Medulla oblongata (tissue), 1 donor: ENCODE results near the gene GIGYF2.
"Not testable (repeated sequence)": the region's sequence is repeated elsewhere in the genome, so short reads cannot be mapped to it uniquely, and the experiment has no call there.

ENCODE experiments used
- DNase-seq: peaks from one replicate; pipeline ENCODE4 v3.0.0-alpha.2; 2015; ENCODE audit errors: extremely low spot score

Gene GIGYF2

DNA sequence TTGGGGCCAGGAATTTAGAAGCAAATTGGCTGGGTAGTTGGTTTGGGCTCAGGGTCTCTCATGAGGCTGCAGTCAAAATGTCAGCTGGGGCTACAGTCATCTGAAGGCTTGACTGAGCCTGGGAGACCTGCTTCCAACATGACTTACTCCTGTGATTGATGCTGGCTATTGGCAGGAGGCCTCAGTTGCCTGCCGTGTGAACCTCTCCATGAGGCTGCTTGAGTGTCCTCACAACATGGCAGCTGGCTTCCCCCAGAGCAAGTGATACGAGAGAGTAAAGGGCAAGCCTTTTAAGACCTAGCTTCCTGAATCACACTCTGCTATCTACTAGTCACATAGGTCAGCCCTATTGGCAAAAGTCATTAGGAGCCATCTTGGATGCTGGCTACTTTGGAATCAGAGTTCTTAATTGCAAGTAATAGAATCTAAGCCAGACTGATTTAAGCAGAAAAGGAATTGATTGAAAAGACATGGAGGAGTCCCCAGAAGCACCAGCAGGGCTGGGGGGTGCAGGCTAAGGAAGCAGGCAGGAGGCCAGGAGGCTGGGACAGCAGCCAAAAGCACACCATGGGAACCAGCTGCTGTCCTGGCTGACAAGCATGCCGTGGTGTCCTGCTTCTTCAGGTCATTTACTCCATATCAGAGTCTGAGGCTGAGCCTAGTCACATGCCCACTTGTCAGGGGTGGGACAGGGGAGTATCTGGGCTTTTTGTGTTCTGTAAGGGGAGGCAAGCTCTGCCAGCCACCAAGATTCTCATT, 7.8 kb upstream of the GIGYF2 start:
- peak; percentile 68 for DNase-seq

DNA sequence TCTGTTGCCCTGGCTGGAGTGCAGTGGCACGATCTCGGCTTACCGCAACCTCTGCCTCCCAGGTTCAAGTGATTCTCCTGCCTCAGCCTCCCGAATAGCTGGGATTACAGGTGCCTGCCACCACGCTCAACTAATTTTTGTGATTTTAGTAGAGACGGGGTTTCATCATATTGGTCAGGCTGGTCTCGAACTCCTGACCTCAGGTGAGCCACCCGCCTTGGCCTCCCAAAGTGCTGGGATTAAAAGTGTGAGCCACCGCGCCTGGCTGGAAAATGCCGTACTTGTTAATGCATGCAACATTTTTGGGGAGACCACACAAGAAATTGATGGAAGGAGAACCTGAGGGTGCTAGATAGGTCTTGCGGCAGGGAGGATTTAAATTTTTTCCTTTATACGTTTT, 6.0 kb upstream of the GIGYF2 start:
- not testable (repeated sequence) for DNase-seq

DNA sequence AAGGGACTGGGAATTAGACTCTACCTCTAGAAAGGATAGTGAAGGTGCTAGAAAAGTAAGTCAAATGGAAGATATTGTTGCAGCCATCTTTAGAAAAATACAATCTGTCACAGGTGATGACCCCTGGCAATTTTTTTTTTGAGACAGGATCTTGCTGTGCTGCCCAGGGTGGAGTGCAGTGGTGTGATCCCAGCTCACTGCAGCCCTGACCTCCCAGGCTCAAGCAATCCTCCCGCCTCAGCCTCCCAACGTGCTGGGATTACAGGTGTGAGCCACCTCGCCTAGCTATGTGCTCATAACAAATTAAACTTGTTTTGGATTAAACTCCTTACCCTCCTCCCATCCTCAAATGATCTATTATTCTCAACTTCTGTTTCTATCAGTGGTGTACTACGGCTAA, 3.8 kb upstream of the GIGYF2 start:
- no peak for DNase-seq

DNA sequence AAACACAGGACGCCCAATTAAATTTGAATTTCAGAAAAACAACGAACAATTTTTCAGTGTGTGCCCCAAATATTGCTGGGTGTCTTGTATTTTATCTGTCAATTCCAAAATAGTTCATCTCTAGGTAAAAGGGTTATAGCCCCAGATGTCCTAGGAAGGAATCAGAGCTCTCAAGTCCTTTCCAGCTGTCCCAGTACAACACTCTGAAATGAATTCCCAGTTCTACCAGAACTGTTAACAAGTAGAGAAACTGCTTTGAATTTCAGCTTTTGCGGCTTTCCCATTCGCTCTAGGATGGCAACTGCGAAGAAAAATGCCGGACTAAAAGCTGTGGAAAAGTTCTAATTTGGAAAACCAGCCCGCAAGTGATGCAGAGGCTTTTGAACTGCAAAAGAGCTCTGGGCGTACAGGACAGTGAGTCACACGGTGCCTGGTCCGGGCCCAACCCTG, 497 bp upstream of the GIGYF2 start:
- DNase-seq = no peak

DNA sequence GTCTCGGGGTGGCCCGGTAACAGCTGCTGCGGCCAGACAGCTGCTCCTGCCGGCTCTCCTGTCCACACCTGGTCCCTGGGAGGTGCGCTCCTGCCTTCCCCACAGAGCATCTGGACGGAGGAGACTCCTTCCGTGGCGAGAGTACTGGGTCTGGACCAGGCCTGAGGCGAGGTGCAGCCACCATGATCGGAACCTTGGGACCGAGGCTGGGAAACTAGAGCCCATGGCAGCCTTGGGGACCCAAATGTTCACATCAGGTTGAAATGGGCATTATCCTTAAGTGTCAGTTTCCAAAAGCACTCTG, 628 bp downstream of the GIGYF2 start:
- DNase-seq = no peak

DNA sequence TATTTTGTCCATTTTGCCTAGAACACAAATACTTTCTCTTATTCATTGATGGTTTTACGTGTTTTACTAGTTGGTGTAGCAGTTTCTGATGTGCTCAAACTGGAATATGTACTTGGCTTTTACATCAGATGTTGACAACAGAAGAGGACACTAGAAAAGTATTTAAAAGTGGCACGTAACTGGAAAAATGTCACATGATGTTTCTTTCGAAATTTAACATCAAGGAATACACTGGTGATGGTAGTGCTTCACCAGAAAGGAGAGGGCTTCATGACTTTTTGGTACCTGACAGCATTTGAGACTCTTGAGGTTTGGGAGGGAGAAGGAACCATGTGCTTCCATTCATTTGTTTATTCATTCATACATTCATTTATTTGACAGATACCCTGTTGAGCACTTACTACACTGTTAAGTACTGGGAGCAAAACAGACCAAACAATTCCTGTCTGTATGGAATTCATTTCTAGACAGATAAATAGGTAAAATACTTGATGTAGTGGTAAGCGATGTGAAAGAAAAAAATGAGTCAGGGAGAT, 1.5 kb downstream of the GIGYF2 start:
- DNase-seq = no peak

DNA sequence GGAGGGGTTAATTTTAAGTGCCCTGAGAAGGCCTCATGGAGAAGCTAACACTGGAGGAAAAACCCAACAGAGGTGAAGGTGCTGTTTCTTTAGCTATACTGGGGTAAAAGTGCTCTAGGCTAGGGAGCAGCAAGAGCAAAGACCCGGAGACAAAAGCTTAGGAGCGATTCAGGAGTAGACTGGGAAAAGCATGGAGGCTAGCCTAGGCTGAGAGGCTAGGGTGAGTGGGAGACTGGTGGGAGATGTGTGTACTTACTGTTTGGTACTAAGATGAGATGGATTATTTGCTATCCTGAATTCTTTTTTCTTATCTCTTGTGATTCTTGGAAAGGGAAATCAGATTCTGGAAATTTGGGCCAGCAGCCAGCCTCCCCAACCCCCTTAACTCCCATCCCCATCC, 2.0 kb downstream of the GIGYF2 start:
- no peak for DNase-seq

DNA sequence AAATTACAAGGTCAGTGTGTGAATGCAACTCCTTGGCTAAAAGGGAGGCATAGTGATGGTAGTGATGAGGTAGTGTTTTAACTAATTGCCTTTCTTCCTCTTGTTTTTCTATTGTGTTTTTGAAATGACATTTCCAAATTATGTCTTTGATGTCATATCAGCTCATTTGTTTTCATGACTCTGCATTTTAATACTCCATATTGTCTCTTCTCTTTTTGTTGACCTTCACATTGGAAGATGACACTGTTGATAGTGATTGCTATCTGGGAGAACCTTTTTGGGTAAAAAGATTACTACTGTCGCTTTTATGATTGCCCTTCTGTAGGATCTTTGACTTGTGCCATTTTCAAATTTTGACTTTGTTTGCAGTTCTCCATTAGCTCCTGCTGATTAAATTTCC, 3.0 kb downstream of the GIGYF2 start:
- DNase-seq = no peak

DNA sequence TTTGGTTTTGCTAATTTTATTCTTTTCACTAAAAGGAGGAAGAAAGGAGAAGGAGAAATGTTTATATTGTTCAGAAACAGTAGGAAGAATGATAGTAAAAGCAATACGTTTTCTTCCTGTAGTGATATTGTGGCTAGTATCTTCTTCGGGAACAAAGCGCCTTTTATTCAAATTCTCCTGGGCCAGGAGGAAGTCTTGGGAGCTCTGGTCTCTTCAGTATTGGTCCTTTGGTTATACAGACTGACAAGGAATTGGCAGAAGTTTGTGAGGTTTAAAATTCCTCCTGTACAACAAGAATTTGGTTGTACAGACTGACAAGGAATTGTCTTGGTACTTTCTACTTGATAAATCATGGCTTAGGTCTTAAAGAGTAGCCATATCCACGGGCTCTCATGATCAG, 9.9 kb downstream of the GIGYF2 start:
- DNase-seq = no peak

DNA sequence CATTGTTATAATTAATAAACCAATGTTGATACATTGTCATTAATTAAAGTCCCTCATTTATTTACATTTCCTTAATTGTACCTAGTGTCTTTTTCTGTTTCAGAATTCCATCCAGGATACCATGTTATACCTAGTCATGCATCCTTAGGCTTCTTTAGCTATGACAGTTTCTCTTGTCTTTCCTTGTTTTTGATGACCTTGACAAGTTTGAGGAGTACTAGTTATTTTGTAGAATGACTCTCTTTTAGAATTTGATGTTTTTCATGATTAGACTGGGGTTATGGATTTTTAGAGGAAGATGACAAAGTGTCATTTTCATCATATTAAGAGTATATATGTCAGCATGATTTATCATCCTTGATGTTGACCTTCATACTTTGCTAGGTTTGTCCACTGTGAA, 16.4 kb downstream of the GIGYF2 start:
- no peak for DNase-seq

DNA sequence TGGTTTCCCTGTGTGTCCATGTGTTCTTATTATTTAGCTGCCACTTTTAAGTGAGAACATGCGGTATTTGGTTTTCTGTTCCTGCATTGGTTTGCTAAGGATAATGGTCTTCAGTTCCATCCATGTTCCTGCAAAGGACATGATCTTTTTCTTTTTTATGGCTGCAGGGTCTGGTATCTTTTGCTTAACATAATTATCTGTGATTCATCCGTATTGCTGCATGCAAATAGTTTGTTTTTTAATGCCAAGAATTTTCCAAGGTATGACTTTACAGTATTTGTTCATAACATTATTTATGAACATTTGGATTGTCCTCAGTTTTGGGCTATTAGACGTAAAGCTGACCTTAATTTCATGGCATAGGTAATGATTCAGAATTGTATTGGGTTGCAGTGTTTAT, 17.8 kb downstream of the GIGYF2 start:
- no peak for DNase-seq

DNA sequence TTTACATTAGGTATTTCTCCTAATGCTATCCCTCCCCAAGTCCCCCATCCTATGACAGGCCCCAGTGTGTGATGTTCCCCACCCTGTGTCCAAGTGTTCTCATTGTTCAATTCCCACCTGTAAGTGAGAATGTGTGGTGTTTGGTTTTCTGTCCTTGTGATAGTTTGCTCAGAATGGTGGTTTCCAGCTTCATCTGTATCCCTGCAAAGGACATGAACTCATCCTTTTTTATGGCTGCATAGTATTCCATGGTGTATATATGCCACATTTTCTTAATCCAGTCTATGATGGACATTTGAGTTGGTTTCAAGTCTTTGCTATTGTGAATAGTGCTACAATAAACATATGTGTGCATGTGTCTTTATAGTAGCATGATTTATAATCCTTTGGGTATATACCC, 22.9 kb downstream of the GIGYF2 start:
- DNase-seq = not testable (repeated sequence)

DNA sequence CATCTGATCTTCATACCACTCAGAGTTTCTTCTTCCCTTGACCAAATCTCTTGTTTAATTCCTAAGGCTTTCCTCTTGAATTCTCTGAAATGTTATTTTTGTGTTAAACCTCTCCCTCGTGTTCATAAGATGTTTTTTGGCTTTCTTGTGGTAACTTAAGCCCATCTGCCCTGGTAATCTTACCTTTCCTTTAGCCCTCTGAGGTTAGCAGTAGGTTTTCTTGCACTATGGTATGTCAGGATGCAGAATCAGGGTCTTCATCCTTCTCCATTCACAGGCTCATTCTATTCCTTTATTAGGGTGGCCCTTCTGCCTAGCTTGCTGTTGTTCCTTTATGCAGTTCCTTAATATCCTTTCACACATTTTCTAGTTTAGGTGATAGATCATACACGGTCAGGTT, 24.1 kb downstream of the GIGYF2 start:
- no peak for DNase-seq

DNA sequence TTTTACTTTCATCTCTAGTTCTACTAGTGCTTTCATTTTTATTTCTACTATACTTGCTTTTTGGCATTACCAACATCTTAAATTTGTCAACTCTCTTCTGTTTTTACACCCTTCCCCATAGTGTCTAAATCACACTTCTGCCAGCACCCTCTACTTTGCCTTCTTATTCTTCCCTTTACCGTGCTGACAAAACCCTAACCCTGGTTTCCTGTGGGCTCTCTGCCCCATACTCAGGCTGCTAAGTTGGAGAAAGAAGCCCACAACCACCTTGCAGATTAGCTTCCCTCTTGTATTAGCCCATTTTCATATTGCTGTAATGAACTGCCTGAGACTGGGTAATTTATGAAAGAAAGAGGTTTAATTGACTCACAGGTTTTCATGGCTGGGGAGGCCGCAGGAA, 24.8 kb downstream of the GIGYF2 start:
- no peak for DNase-seq

DNA sequence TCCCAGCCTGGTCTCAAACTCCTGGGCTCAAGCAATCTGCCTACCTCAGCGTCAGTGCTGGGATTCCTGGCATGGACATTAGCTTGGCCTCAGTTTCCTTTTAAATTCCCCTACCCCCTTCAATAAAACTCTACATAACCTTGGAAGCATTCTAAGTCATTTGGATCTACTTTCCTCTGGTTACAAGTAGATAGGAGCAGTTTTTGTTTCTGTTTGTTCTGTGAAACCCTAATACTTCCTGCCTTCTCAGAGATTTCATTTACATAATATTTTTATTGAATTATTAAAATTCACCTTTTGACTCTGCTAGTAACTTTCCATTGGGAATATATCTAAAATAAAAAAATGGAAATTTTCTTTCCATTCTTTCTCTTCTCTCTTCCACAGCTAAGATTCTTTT, 25.9 kb downstream of the GIGYF2 start:
- no peak for DNase-seq

DNA sequence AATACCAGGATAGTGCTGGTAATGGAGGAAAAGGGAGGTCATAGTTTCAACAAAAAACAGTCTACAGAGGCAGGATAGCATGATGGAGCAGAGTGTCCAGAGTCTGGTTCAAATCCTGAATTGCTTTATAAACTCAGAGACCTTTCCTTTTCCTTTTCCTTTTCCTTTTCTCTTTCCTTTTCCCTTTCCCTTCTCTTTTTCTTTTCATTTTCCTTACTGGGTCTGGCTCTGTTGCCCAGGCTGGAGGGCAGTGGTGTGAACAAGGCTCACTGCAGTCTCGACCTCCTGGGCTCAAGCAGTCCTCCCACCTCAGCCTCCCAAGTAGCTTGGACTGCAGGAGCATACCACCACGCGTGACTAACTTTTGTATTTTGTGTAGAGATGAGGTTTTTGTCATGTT, 31.7 kb downstream of the GIGYF2 start:
- DNase-seq = no peak

DNA sequence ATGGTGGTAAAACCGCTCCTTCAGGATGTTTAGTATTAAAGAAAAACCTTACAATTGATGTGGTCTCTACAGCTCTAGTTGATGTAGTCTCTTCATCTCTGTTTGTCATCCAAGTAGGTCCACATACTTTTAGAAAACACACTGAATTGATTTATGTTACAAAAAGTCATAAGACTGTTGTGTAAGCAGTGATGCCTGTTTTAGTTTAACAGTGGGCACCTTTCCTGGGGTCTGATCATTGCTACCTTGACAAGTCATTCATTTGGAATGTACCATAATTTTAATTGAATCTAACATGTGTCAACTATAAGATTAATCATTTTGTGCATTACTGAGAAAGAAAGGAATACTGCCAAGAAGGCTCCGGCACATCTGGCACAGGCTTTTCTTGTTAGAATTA, 34.3 kb downstream of the GIGYF2 start:
- no peak for DNase-seq

DNA sequence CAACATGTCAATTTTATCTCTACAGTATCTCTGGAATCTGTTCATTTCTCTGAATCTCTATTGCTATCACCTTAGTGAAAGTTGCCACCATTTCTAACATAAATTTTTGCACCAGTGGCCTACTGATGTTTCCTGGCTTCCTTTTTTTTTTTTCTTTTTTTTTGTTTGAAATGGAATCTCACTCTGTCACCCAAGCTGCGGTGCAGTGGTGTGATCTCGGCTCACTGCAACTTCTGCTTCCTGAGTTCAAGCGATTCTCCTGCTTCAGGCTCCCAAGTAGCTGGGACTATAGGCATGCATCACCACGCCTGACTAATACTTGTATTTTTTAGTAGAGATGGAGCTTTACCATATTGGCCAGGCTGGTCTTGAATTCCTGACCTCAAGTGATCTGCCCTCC, 44.2 kb downstream of the GIGYF2 start:
- no peak for DNase-seq

DNA sequence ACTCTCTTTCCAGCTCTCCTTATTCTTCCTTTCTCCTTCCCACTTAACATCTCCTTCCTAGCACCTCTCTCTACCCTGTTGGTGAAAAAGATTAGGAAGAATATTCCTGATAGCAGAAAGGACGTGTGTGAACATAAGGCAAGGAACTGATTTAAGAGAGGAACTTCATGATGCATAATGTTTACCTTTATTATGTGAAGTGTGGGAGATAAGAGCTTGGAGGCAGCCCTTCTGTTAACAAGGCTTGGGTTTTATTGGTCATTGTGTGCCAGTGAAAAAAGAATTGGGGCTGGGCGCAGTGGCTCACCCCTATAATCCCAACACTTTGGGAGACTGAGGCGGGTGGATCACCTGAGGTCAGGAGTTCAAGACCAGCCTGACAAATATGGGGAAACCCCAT, 44.8 kb downstream of the GIGYF2 start:
- DNase-seq = no peak

DNA sequence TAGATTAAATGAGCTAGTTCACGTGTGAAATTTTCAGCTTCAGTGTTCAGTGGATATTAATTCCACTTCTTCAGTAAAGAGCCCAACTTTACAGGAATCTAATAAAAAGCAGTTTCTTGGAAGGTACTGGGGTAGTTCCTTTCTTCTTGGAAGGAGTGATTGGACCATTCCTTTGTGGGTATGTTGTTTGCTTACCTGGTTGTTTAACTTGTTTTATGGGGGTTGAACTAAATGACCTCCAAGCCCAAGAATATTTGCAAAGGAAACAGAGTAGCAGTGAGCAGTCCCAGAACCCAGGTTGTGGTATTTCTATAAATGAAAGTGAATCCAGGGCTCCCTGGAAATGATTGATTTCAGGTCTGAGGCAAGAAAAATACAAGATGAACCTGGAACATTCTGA, 47.8 kb downstream of the GIGYF2 start:
- DNase-seq = no peak

DNA sequence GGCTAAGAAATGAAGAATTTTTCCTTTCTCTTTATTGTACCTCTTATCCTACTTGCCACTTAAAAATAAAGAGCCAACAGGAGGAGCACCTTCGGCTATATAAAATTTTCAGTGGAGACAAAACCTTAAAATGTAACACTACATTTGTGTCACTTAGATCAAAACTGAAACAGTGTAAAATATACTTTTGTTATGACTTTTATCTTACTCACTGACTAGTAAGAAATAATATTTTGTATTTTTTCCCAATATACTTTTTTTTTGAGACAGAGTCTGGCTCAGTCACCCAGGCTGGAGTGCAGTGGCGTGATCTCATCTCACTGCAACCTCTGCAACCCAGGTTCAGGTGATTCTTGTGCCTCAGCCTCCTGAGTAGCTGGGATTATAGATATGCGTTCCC, 50.9 kb downstream of the GIGYF2 start:
- DNase-seq = no peak

DNA sequence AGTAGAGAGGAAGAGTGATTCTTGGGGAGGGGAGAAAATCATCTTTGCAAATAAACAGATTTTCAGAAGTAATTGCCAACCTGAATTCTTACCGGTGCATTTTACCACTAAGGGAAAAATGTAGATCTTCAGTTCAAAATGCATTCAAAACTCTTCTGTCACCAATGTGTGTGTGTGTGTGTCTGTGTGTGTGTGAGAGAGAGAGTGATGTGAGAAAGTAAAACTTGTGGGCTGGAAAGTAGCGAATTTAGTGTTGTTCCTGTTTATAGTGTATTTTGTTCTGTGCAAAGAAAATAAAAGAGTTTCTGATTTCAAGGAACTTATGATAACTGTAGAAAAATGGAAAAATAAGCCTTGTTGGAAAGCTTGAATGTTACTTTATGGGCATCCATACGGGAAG, 52.2 kb downstream of the GIGYF2 start:
- no peak for DNase-seq

DNA sequence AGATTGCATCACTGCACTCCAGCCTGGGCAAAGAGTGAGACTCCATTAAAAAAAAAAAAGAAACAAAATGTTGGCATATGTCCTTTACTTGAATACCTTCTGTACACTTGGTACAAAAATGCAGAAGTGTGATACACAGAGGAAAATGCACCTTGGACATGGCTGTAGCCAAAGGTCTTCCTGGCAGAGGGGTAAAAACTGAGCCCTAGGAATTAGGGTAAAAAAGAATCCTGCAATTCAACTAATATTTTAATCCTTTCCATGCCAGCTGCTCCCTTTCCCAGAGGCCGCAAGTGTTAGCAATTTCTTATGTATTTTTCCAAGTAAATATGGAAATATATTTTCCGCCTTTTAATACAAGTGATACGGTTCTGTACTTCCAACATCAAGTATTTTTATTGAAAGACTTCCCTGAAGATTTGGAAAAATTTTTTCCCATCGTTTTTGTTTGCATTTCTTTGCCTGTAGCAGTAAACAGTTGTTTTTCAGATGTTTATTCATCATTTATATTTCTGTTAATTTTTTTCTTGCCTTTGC, 53.1 kb downstream of the GIGYF2 start:
- DNase-seq = no peak

DNA sequence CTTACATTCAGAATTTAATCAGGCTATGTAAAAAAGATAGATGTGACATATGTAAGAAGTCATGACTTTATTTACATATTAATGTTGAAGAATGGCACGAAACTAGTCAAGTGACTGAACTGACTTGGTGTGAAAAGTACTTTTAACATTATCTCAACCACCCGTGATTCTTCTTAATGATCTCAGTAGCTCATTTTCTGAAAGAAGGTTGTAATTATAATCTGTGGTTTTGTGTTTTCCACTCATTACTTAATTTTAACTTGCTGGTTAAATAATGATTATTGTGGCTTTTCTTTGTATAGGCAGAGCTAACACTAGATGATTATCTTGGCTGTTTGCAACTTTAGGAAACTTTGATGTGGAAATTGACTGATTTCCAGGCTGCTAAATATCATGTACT, 60.8 kb downstream of the GIGYF2 start:
- DNase-seq = no peak
